GM20000 (cell line): Measurements from ENCODE around the gene SPSB4.

Source experiments
- DNase-seq: peaks from one replicate; pipeline ENCODE4 v3.0.0; 2012; ENCODE audit warnings: low spot score
- CTCF ChIP-seq: IDR thresholded peaks from 2 replicates; pipeline ENCODE4 v1.5.1; 2012; ENCODE audit warnings: mild to moderate bottlenecking, control low read depth; ENCODE audit errors: extremely low read depth, missing control alignments

SPSB4 gene

DNA sequence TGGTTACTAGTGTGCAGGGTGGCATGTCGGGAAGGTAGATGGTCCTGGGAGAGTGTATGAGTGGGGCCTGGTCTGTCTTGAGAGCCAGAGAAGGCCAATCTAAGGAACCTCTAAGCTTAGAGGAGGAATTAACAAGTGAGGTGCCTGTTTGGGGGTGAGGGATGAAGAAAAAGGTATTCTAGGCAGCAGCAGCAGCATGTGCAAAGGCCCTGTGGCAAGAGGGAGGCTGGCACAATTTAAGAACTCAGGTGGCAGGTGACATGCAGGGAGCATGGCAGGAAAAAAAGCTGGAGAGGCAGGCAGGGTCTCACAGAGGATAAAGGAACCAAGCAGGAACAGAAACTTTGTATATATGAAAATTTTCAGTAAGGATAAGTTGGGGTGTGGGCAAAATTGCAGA is 51.2 kb downstream of the SPSB4 start:
- TF ChIP-seq CTCF: no peak
- no peak for DNase-seq

GRCh38 chr3:141103067-141103466 is 51.9 kb downstream of the SPSB4 start:
- TF ChIP-seq CTCF: no peak
- DNase-seq: no peak

DNA sequence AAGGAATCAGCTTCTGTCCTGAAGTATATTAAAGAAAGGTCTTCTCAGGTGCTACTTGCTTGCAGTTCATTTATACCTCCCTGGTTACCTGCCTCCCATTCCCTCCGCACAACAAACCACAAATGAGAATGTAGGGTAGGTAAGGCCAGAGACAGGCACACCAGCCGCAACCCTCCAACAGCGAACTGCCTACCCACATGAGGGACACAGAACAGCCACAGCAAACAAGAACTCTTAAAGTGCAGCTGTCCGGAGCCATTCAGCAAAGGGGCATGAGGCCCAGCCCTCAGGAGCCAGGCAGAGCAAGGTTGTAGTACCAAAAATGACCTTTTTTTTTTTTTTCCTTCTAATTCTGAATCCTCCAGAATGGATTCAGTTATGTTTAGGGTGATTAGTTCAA is 52.4 kb downstream of the SPSB4 start:
- TF ChIP-seq CTCF: no peak
- no peak for DNase-seq

DNA sequence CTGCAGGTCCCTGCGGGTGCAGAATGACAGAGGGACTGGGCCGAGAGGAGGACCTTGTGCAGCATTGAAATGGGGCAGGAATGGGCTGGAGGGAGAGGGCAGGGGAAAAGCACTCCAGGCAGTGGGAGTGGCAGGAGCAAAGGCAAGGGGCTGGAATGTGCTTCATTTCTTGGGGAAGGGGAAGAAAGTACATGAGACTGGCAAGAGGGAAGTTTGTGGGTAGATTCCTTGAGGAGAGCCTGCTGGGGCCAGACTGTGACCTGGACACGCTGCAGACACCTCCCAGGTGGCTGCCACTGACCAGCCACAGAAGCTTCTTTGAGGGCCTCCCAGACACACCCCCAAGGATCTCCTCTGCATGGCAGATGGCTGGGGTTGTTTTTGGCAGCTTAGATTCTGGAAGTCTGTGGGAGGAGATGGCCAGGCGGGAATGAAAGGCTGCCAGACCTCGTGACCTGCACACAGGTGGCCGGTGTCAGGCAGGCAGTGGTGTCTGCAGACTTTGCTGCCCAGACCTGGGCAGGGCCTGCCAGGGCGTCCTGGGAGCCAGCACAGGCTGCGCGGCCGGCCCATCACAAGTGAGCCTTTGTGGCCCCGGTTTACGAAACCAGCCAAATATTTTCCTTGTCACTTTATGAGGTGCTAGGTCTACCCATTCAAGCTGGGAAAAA is 53.1 kb downstream of the SPSB4 start:
- TF ChIP-seq CTCF: no peak
- no peak for DNase-seq

DNA sequence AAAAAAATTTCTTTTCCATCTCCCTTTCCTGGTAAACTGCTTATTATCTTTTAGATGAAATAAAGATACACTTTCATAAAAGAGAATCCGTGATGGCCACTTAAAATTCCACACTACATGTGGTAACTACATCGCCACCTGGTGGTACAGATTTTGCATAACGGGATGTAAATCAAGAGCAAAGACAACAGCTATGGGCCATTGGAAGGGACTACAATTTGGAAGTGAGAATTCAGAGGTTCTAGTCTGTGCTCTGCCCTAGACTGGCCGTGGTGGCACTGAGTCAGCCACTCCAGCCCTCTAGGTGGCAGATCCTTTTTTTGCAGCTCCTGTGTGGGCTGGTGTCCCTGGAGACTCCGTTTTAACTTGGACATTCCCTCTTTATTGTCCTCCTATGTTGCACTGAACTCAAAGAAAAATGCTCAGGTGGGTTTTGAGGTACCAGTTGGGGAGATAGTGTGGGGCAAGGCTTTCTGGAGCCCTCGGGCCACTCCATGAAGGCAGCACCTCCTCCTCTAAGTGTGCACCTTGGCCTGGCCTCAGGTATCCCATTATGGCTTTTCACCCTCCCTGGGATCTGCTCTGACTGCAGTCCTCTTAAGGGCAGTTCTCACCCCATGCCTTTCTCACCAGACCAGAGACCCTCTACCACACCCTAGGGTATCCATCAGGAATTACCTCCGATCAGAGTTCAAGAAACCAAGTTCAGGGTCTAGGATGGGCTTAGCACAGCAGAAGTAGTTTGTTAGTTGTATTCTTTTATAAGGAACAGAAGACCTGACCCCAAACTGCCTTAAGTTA is 54.9 kb downstream of the SPSB4 start:
- DNase-seq: peak; percentile 73
- TF ChIP-seq CTCF: peak; percentile 62

GRCh38 chr3:141106842-141107241 is 55.7 kb downstream of the SPSB4 start:
- TF ChIP-seq CTCF: no peak
- DNase-seq: no peak

DNA sequence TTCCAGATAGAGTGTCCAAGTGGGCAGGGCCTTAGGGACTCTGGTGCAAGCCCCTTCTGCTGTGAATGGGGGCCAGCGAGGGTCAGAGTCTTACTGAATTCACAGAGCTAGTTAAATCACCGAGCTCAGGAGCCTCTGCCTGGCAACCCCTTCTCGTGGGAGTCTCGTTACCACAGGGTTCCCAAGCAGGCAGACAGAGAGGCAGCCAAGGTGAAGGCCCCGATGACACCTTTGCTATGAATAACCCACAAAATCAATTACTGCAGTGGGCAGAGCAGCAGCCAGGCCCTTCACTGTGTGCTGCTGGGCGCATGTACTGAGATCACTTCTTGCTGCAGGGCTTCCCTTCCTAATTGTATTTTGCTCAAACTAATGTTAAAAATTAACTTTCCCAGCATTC is 56.9 kb downstream of the SPSB4 start:
- TF ChIP-seq CTCF: no peak
- DNase-seq: no peak
